CD4-positive, alpha-beta T cell treated with Interleukin-15 for 1 hour (primary cell): ENCODE results near the gene GGT1.
"Not testable (repeated sequence)": the region's sequence is repeated elsewhere in the genome, so short reads cannot be mapped to it uniquely, and the experiment has no call there.

Experiments
- DNase-seq: peaks from one replicate; pipeline ENCODE4 v3.0.0-alpha.2; 2020

Gene GGT1

DNA sequence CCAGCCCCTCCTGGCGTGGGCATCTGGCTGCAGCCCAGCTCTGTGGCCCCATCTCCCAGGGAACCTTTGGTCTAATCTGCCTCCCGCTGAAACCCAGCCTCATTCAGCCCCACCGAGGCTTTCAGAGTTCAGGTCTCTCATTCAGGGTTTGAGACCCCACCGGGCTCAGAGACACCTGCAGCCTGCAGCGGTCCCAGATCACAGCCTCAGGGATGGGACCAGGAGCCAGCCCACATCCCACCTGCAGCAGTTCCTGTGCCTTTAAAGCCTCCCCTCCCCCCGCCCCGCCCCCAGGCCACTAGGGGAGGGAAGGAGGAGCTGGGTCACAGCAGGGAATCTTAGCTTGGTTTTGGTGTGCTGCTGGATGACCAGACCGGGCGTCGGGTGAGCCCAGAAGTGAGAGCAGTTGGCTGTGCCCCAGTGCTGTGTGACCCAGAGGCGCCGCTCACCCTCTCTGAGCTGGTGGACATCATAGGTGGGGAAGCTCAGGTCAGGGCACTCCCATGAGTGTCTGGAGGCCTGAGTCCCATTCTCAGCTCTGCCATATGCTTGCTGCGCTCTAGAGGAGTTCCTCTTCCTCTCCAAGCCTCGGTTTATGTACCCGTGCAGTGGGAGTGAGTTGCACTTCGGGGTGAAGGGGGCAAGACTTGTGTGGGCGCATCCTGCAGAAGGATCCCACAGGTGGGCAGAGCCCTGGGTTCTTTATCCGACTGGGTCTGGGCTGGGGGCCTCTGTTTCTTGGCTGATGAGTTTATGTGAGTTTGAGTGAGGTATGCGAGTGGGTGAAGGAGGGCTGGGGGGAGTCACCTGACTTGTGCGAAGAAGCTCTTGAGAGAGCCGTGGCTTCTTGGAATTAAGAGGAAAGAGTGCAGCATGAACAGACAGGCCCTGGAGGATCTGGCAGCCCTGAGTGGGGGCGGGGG, at the start of gene GGT1:
TSS of gene GGT1 (plus strand) at position 347 of the 923 bp plus-strand sequence. CDS start 7,889 bp downstream, outside the sequence.
- not testable (repeated sequence) for DNase-seq

DNA sequence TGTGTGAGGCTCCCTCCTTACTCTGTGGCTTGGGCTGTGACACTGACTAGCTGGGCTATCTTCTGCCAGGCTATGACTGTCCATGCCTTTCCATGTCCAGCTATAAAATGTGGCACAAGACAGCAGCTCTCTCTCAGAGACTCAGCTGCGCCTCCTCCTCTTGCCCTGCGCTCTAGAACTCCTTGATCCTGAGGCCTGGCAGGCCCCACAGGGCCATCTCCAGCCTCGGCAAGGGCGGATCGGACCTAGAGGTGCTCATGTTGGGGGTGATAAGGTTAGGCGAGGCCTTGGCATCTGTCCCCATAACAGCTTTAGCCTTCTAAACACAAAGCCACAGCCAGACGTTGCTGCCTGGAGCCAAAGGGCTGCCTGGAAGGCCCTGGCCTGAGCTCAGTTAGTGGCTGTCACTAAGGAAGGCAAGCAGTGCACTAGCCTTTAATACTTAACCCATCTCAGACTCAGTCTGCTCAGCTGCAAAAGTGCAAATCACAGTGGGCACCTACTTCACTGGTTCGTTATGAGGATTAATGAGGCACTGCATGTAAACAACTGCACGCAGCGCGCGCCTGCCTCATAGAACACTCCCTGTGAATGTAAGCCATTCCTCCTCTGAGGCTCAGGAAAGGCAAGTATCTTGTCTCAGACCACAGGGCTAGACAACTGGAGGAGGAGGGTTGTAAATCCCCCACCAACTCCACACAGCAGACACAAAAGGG, 49.2 kb upstream of the GGT1 start:
- no peak for DNase-seq

DNA sequence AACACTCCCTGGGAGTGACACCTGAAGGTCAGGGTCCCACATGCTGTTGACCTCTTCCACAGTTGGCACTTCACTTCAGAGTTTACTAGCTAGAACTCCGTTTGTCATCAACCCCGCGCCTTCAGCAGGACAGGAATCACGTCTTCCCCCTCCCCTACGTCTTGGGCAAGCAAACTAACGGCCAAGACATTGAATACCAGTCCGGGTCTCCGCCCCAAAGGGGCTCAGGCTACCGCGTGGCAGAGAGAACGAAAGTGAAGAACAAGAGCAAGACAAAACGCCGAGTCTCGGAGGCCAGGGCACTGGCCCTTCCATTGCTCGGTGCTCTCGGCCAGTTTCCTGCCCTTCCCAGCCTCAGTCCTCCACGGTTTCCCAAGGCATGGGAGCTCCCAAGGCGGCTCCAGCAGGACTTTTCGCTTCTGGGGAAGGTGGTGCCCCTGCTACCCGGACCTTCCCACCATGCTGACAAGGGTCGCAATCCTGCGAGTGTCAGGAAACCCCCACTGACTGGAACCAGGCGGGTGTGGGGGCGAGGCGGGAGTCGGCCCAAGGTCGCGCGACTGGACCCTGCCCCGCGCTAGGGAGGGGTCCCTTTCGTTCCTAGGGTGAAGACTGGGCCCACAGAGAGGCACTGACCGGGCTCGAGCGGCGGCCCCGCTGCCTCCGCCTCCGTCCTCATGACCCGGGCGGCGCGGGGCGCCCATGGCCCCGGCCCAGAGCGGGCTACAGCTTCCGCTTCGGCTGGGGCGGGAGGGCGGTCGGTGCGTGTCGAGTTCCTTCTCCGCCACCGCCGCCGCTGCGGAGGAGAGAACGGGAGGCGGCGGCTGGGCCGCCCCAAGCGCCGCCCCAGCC, 48.5 kb upstream of the GGT1 start, which contains the start of gene GUCD1:
TSS of gene GUCD1 (minus strand) at position 826 of the 852 bp plus-strand sequence. CDS start at position 679, 147 bp downstream.
- peak; percentile 27 for DNase-seq

DNA sequence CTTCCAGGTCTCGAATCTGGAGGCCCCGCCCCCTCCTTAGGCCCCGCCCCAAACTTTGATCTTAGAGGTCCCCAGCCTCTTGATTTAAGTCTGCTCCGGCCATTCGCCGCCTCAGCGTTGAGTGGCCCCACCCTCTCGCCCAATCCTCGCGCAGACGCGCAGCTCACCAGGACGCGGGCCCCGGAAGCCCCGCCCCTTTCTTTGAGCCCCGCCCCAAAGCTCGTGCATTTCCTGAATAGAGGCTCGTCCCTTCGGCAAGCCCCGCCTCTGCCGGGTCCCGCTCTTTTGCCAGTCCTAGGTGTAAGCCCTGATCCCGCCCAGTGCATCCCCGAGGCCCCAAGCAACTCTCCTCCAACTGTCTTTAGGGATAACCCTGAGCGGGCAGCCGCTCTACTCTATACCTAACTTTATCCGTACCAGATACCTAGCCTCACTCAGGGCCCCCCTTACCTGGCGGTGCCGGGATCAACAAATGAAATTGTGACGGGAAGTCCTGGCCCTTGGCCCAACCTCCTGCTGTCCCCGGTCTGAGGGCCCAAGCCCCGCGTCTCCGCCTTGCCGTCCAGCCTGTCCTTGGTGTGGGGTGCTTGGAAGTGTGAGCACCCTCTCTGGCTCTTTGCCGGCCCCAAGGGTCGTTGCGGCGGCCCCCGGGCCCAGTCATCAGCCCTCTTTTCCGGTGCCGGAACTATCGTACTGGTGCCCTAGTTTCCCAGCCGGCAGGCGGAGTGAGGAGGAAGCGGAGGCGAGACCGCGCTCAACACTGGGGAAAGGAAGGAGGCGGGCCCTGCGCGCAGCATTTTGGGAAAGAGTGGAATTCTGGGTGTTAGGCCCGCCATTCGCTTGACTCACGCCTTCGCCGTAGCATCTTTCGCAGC, 47.6 kb upstream of the GGT1 start, which contains the start of gene SNRPD3:
TSS of gene SNRPD3 (plus strand) at position 835 of the 875 bp plus-strand sequence. CDS start 1,676 bp downstream, outside the sequence.
- DNase-seq: peak; percentile 99

DNA sequence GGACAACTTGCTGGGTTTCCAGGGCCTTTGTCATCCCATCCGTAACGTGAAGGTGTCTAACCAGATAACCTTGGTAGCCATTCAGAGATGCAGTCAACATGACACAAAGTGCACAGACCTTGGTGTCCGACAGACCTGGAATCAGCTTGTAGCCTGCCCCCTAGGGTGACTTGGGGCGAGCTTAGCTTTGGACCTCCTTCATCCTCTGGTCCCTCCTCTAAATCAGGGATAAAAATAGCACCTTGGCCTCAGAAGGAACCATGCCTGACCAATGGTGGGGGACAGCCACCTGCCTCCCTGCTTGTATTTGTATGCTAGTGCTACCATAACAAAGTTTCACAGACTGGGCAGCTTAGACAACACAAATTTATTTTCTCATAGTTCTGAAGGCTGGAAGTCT, 43.5 kb upstream of the GGT1 start:
- DNase-seq: no peak

DNA sequence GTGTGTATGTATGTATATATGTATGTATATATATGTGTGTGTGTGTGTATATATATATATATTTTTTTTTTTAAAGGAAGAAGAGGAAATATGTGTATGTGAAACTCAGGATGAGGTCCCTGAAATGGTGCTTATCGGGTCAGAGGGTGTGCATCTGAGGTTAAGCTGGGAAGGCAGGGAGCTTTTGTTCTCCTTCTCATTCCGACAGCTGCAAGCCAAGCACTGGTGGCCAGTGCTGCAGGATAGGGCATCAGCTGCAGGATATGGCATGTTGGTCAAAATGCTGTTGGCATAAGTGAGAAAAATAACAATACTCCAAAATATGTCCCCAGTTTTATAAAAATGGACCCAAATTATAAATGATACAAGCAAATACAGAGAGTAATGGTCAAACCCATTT, 39.7 kb upstream of the GGT1 start:
- no peak for DNase-seq

DNA sequence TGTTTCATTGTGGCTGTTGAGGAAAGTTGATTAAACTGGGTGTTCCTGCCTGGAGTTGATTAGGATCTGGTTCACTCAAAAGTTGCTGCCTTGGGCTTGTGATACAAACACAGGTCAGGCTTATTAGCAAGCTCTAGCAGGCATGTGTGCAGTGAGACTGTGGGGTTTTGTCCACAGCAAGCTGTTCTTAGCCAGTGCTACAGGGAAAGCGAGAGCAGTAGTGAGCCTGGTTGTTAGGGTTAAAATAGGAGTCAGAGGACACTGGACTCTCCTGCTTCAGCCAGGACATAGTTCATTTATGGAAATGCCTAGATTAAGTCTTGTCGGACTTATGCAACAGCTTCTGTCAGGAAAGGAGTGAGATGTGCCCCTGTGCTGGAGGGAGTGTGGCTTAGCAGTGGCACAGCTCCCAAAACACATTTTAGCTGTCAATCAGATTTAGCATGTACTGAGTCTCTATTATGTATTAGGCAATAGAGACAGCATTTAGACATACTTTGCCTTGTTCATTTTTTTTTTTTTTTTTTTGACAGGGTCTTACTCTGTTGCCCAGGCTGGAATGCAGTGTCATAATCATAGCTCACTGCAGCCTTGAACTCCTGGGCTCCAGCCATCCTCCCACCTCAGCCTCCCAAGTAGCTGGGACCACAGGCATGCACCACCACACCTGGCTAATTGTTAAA, 38.5 kb upstream of the GGT1 start:
- no peak for DNase-seq

DNA sequence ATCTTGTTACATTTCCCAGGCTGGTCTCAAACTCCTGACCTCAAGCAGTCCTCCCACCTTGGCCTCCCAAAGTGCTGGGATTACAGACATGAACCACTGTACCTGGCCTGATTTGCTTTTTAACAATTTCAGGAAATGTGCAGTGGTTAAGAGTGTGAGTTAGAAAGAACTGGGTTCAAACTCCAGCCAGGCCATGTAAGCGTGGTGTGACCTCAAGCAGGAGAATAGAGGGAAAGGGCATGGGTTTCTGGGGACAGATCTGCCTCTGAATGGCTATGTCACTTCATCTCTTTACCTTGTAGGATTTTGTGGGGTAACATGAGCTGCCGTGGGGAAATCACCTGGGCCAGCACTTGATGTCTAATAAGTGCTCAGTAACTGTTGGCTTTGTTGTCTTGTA, 37.9 kb upstream of the GGT1 start:
- no peak for DNase-seq

DNA sequence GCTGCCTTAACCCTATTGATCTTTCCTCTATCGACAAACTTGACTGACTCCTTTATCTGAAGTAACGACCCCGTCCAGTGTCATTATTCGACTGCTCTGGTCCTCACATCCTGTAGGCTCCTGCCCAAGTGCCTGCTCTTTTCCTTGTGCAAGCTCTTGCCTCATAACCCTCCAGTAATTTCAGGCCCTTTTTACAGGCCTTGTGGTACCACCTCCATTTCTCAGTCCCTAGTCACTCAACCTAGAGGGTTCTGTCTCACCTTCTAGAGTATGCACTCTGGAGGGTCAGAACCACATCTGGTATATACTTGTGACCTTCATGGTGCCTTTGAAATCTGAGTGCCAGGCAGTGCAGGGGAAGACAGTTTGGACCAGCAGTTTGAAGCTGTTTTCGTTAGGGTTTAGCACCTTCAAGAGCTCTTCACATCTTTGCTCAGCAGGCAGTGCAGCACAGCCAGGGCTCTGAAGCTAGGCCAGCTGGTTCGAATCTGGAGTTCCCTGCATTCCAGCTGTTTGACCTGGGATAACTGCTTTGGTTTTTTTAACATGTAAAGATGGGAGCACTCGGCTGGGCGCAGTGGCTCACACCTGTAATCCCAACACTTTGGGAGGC, 36.0 kb upstream of the GGT1 start:
- no peak for DNase-seq

DNA sequence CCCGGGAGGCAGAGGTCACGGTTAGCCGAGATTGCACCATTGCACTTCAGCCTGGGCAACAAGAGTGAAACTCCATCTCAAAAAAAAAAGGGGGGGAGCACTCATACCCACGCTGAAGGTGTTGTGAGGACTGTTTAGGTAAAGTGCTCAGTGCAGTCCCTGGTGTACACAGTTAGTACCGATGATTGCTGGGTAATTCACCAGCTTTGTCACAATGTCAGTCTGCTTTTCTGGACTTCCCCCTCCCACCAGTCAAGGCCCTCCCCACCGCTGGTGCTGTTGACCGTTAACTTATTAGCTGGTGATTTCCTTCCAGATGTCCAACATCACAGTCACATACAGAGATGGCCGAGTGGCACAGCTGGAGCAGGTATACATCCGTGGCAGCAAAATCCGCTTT, 35.3 kb upstream of the GGT1 start:
- no peak for DNase-seq

DNA sequence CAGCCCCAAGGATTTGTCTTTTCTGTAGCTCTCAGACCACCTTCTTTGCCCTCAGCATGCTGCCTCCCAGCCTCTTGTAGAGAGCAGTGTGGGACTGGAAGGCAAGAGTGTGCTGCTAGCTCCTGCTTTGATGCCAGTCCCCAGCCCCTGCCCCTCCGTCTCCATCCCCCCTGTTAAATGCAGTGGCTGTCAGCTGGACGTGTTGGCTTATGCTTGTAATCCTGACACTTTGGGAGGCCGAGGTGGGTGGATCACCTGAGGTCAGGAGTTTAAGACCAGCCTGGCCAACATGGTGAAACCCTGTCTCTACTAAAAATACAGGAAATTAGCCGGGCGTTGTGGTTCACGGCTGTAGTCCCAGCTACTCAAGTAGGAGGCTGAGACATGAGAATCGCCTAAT, 31.7 kb upstream of the GGT1 start:
- no peak for DNase-seq

DNA sequence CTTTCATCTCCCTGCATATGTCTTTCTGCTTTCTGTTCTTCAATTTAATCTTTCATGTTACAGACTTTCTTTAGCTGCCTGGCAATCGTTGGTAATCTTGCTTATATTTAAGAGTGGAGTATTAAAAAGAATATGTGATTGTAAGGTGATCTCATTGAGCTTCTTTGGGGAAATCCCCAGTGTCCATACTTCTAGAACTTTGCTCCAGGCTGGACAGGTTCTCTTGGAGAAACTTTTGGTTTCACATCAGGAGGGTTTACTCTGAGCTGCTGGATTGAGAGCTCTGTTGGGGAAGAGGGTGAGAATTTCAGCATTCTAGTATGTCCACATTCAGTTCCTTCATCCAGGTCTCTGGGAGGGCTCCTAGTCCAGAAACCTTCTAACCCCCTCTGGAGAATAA, 26.2 kb upstream of the GGT1 start:
- no peak for DNase-seq

DNA sequence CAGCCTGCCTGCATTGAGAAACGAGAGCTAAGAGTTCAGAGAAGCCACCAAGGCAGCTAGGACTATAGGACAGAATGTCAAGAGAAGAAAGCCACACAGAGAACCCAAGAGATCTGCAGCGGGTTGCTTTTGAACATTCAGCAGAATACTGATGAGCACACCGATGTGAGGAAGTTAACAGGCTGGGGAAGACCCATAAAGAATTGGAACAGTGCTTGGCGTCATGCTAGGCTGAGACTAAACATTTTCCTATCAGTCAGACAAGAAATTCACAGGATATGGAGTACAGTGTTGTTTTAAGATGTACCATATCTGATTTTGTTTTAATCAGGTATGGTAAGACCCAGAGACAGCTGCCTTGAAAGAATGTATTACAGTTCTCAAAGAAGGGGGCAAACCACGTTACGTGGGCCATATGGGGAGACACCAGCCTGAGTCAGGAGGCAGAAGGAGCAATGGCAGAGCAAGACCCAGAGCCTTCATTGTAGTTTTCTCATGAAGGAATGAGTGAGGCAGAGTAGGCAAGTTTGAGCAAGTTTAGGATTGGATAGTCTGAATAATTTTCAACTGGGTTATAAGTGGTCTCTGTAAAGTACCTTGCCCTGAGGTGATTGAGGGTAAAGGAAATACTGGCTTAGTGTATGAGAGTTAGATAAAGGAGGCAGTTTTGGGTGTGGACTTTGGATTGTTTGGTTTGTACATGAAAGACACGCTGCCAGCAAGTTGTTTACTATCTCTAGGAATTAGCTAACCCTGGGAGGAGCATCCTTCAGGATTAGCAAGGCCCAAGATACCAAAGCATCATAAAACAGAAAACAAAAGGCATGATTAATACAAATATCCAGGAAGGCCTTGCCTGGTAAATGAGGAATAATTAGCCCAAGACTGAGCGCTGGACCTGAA, 24.4 kb upstream of the GGT1 start:
- DNase-seq: no peak

DNA sequence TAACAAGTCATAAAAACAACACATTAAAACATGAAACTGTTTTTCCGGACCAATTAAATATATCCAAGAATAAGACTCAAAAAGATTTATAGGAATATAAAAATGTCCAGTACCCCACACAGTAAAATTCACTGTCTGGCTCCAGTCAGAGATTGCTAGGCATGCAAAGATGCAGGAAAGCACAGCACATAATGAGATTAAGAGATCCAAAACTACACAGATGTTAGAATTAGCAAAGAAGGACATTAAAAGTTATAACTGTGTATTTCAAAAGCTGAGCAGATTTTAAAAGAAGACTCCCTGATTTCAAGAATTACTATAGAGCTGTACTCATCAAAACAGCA, 23.8 kb upstream of the GGT1 start:
- no peak for DNase-seq

DNA sequence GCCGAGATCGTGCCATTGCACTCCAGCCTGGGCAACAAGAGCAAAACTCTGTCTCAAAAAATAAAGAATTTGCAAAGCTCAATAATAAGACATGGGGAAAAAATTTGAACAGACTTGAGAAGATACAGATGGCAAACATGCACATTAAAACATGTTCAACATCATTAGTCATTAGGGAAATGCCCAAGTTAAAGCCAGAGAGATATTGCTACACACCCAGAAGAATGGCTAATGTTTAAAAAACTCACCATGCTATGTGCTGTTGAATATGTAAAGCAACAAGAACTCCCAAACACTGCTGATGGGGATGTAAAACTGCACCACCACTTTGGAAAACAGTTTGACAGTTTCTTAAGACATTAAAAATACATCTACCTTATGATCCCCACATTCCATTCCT, 22.7 kb upstream of the GGT1 start:
- DNase-seq: no peak

DNA sequence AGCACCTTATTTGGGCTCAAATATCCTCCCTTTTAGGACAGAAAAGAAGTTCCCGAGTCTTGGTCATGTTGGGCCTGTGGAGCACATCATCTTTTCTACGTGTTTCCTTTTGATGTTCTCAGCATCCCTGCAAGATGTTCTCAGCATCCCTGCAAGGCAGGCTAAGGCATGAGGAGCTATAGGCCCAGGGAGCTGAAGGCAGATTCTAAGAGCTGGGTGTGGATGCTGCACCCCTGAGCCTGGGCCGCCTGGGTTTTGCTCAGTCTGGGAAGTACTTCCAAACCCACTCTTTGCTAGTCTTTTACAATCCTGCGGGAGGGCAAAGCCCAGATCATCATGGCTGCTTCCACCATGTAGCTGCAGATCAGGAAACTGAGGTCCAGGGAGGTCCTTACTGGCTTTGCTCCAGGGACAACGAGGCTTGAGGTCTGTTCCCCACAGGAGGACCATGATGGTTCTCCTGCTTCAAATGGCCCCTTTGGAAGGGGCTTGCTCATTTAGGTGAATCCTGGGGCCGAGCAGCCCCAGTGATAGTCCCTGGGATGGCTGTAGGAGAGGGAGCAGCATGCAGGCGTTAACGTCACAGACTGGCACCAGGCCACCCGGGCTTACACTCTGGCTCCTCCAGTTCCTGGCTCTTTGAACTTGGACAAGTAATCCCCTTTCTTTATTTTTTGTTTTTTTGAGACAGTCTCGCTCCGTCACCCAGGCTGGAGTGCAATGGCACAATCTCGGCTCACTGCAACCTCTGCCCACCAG, 20.8 kb upstream of the GGT1 start:
- no peak for DNase-seq

DNA sequence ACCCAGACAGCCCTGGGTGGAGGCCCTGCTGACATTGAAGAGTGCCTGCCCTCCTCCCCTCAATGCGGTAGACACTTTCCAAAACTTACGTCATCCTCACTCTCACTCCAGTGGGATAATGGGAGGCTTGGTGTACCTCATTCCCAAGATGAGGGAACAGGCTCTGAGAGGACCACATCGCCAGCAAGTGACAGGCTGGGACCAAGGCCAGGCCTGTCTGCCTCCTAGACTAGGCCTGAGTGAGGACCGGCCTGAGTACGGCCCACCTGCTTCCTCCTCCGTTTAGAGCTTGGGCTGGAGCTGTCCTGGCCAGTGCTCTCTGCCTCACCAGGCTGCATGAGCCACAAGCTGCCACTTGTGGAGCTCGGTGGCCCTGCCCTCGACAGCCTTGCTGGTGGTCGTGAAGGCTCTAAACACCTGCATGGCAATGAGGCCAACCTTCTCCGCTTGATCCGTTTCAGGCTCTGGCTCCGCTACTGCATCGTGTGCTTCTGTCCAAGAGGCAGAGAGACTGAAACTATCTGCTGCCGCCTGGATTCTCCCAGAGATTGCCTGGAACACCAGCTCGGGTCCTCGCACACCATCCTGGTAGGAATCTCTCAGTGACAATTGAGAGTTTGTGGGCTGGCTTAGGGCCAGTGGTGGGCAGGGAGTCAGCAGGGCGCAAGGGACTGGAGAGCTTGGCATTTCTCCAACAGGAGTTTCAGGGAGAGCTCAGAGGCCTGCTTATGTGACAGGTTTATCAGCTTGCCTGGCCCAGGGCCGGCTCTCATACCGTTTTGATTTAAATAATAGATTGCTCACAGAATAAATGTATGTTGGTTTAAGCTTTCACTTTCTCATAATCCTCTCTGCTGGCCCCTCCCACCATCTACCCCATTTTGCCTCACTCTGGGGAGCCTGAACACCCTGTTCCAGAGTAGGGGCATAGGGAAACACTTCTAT, 19.5 kb upstream of the GGT1 start:
- DNase-seq: no peak
